NCI-H2171 treated with DMSO at 0.1 percent for 48 hours (cell line): ENCODE data around the gene PPP1R27.

Experiments used
- DNase-seq: peaks from one replicate; lab custom pipeline; 2025; lab: John Stamatoyannopoulos, UW

The PPP1R27 gene

GRCh38 chr17:81804559-81805399 is 30.1 kb downstream of the PPP1R27 start:
- DNase-seq: no peak

- no peak for DNase-seq
Observed at GRCh38 chr17:81803728-81804558, 30.9 kb downstream of the PPP1R27 start, which contains the start of gene GCGR. Gene GCGR, plus strand, starts transcription at chr17:81804150. Its CDS starts 4,869 bp downstream, at chr17:81809019.

GRCh38 chr17:81802856-81803643 is 31.8 kb downstream of the PPP1R27 start:
- no peak for DNase-seq

- no peak for DNase-seq
Observed at GRCh38 chr17:81802048-81802758, 32.6 kb downstream of the PPP1R27 start.

GRCh38 chr17:81801327-81801726 is 33.5 kb downstream of the PPP1R27 start:
- DNase-seq: no peak

- no peak for DNase-seq
Observed at GRCh38 chr17:81794509-81794908, 40.3 kb downstream of the PPP1R27 start.

DNA sequence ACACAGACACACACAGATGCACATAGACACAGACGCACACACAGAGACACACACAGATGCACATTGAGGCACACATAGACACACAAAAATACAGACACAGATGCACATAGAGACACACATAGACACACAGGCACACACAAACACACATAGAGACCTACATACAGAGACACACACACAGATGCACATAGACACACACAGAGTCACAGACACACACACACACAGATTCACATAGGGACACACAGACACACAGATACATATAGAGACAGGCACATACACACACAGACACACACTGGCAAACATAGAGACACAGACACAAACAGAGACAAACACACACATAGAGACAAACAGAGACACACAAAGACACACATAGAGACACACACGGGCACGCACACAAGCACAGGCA is 40.8 kb downstream of the PPP1R27 start:
- DNase-seq: no peak

DNA sequence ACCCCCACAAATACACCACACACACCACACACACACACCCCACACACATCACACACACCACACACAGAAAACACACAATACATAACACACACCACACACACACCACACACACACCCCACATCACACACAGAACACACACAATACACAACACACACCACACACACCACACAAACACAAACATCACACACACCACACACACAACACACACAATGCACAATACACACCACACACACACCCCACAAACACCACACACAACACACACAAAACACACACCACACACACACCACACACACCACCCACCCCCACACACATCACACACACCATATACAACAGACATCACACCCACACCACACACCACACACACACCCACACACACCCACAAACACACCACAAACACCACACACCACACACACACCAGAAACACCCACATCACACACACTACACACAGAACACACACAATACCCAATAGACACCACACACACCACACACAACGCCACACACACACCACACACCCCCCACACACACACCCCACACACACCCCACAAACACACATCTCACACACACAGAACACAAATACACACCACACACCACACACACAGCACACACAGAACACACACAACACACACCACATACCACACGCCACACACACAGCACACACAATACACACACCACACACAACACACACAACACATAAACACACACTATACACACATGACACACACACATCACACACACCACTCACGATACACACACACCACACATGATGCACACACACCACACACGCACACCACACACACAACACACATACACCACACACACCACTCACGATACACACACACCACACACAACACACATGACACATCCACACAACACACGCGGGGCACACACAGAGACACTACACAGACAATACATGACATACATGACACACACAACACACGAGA is 41.9 kb downstream of the PPP1R27 start:
- no peak for DNase-seq
